ENCODE results near the gene SCRN3. TPM values are rescaled to one million over a fixed set of nuclear protein-coding genes. Genes with fewer than 3 reads are reported as not detected.
"Not testable (repeated sequence)": the region's sequence is repeated elsewhere in the genome, so short reads cannot be mapped to it uniquely, and the experiment has no call there.

SCRN3 gene
- total RNA-seq, 1 donor = 34.6 TPM

- no peak for TF ChIP-seq CTCF (IDR thresholded peaks at IDR 0.05; ENCODE audit: insufficient read depth, low read length)
- no peak for DNase-seq (ENCODE audit: low read depth)
- no peak overlapping the region for H3K4me3 ChIP-seq (ENCODE audit: low read depth, low read length)
Measured at GRCh38 chr2:174364628-174365027, 30.9 kb upstream of the SCRN3 start.

GRCh38 chr2:174365571-174365970 is 30.0 kb upstream of the SCRN3 start:
- H3K4me3 ChIP-seq (ENCODE audit: low read depth, low read length) = no peak overlapping the region
- DNase-seq (ENCODE audit: low read depth) = no peak
- no peak for TF ChIP-seq CTCF (IDR thresholded peaks at IDR 0.05; ENCODE audit: insufficient read depth, low read length)

GRCh38 chr2:174368691-174369090 is 26.8 kb upstream of the SCRN3 start:
- DNase-seq (ENCODE audit: low read depth) = no peak
- no peak overlapping the region for H3K4me3 ChIP-seq (ENCODE audit: low read depth, low read length)

GRCh38 chr2:174376967-174377366 is 18.6 kb upstream of the SCRN3 start:
- no peak for DNase-seq (ENCODE audit: low read depth)
- H3K4me3 ChIP-seq (ENCODE audit: low read depth, low read length) = no peak overlapping the region
- TF ChIP-seq CTCF (IDR thresholded peaks at IDR 0.05; ENCODE audit: insufficient read depth, low read length) = no peak

More at GRCh38 chr2:174368691-174369090, 26.8 kb upstream of the SCRN3 start:
- TF ChIP-seq CTCF (IDR thresholded peaks at IDR 0.05; ENCODE audit: insufficient read depth, low read length) = no peak

- no peak for TF ChIP-seq CTCF (IDR thresholded peaks at IDR 0.05; ENCODE audit: insufficient read depth, low read length)
- no peak for DNase-seq (ENCODE audit: low read depth)
- no peak overlapping the region for H3K4me3 ChIP-seq (ENCODE audit: low read depth, low read length)
Measured at GRCh38 chr2:174383796-174384195, 11.7 kb upstream of the SCRN3 start.

GRCh38 chr2:174385201-174385600 is 10.3 kb upstream of the SCRN3 start:
- no peak for TF ChIP-seq CTCF (IDR thresholded peaks at IDR 0.05; ENCODE audit: insufficient read depth, low read length)
- no peak overlapping the region for H3K4me3 ChIP-seq (ENCODE audit: low read depth, low read length)
- DNase-seq (ENCODE audit: low read depth) = no peak

- not testable (repeated sequence) for H3K4me3 ChIP-seq (ENCODE audit: low read depth, low read length); DNase-seq (ENCODE audit: low read depth)
Measured at GRCh38 chr2:174388706-174389105, 6.8 kb upstream of the SCRN3 start.

Measured in fibroblast of the aortic adventitia (primary cell).